Astrocyte (in vitro differentiated cells and primary cell): ENCODE measurements around the gene RGL2. TPM values are rescaled to one million over a fixed set of nuclear protein-coding genes. Genes with fewer than 3 reads are reported as not detected.

Experiments used
- DNase-seq: peaks from one replicate; pipeline ENCODE4 v3.0.0-alpha.2; 2010; ENCODE audit warnings: low read depth
- FAIRE-seq: peaks from 2 replicates; lab custom pipeline; 2011; peaks lifted over from hg19 to GRCh38; lab: Jason Lieb, UNC
- H2AFZ ChIP-seq: 2 replicates; pipeline ENCODE4 v1.6.0; 2012; ENCODE audit warnings: low read depth, low read length, inconsistent platforms
- H3K27ac ChIP-seq: 2 replicates; pipeline ENCODE4 v1.5.1; 2011; ENCODE audit warnings: low read depth, low read length, inconsistent platforms
- H3K27me3 ChIP-seq: 2 replicates; pipeline ENCODE4 v1.6.0; 2011; ENCODE audit warnings: low read length, inconsistent platforms; ENCODE audit not compliant: insufficient read depth
- H3K36me3 ChIP-seq: 2 replicates; pipeline ENCODE4 v1.5.1; 2011; ENCODE audit warnings: low read length, inconsistent platforms; ENCODE audit not compliant: insufficient read depth
- H3K4me1 ChIP-seq: 2 replicates; pipeline ENCODE4 v1.5.1; 2011; ENCODE audit warnings: low read length, inconsistent platforms; ENCODE audit not compliant: insufficient read depth
- H3K4me2 ChIP-seq: 2 replicates; pipeline ENCODE4 v1.6.0; 2012; ENCODE audit warnings: low read length, inconsistent platforms
- H3K4me3 ChIP-seq: 2 replicates; pipeline ENCODE4 v1.5.1; 2011; ENCODE audit warnings: low read depth, mild to moderate bottlenecking, low read length, inconsistent platforms; ENCODE audit not compliant: insufficient read depth
- H3K79me2 ChIP-seq: 2 replicates; pipeline ENCODE4 v1.6.0; 2012; ENCODE audit warnings: mild to moderate bottlenecking, low read length, inconsistent platforms; ENCODE audit not compliant: insufficient read depth
- H3K9ac ChIP-seq: 2 replicates; pipeline ENCODE4 v1.6.0; 2012; ENCODE audit warnings: mild to moderate bottlenecking, low read length, inconsistent platforms
- H3K9me3 ChIP-seq: 2 replicates; pipeline ENCODE4 v1.5.1; 2012; ENCODE audit warnings: low read depth, mild to moderate bottlenecking, low read length, inconsistent platforms; ENCODE audit not compliant: insufficient read depth
- H4K20me1 ChIP-seq: 2 replicates; pipeline ENCODE4 v1.6.0; 2012; ENCODE audit warnings: low read length, inconsistent platforms; ENCODE audit not compliant: insufficient read depth
- H3K27ac Mint-ChIP-seq: one replicate; pipeline ENCODE4 v1.8.0; 2021; ENCODE audit warnings: mild to moderate bottlenecking, mixed read lengths; ENCODE audit not compliant: unreplicated experiment
- H3K27me3 Mint-ChIP-seq: one replicate; pipeline ENCODE4 v1.8.0; 2021; ENCODE audit warnings: low read depth, mixed read lengths; ENCODE audit not compliant: unreplicated experiment
- H3K36me3 Mint-ChIP-seq: one replicate; pipeline ENCODE4 v1.8.0; 2021; ENCODE audit warnings: low read depth, mixed read lengths; ENCODE audit not compliant: unreplicated experiment
- H3K4me1 Mint-ChIP-seq: one replicate; pipeline ENCODE4 v1.8.0; 2021; ENCODE audit warnings: low read depth, mixed read lengths; ENCODE audit not compliant: unreplicated experiment
- H3K4me3 Mint-ChIP-seq: one replicate; pipeline ENCODE4 v1.8.0; 2021; ENCODE audit warnings: mild to moderate bottlenecking, moderate library complexity, mixed read lengths; ENCODE audit not compliant: unreplicated experiment
- H3K9me3 Mint-ChIP-seq: one replicate; pipeline ENCODE4 v1.8.0; 2021; ENCODE audit warnings: mild to moderate bottlenecking, mixed read lengths; ENCODE audit not compliant: unreplicated experiment
- EZH2 ChIP-seq: IDR thresholded peaks from 2 replicates; pipeline ENCODE4 v1.6.1; 2012; ENCODE audit warnings: mild to moderate bottlenecking, low read length, inconsistent platforms; ENCODE audit not compliant: insufficient read depth
- total RNA-seq: library from RNA; stranded (reverse); gene quantifications from 2 replicates; pipeline ENCODE4 v1.2.1, GENCODE V29; 2021
- TF ChIP-seq, protein P1 (sequence below): IDR thresholded peaks from 2 replicates; pipeline ENCODE4 v1.5.1; 2011; ENCODE audit warnings: low read depth, mild to moderate bottlenecking, inconsistent platforms, low read length, moderate library complexity; ENCODE audit not compliant: insufficient read depth

The RGL2 gene
- total RNA-seq, 1 donor from 2014 or later: 36.5 TPM

DNA sequence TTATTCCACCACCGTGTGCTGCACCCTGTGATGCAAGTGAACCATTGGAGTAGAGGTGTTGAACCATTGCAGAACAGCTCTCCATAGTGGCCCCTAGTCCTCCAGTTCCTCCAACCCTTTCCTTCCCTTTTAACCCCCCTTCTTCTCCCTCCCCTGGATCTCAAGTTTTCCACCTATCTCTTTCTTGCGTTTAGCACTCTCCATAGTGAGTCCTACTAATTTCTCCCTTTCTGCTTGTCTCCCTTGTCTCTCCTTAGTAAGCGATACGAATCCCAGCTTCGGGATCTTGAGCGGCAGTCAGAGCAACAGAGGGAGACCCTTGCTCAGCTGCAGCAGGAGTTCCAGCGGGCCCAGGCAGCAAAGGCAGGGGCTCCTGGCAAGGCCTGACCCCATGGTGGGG, 8.3 kb downstream of the RGL2 start:
- Mint-ChIP-seq H3K4me3 (peak overlapping the region; percentile 99), H3K27ac (no peak overlapping the region), H3K9me3 (peaks cover 2% of the 10 kb centered on the region), H3K4me1 (peaks cover 22% of the 10 kb centered on the region), H3K27me3 (no peaks in the 10 kb centered on the region), H3K36me3 (peaks cover 9% of the 10 kb centered on the region)
- peaks cover 24% of the 10 kb centered on the region for H3K36me3 ChIP-seq
- FAIRE-seq: no peak
- peak overlapping the region; percentile 90 for H3K9ac ChIP-seq
- no peaks in the 10 kb centered on the region for H3K9me3 ChIP-seq
- H3K27ac ChIP-seq: no peak overlapping the region
- H3K27me3 ChIP-seq: no peaks in the 10 kb centered on the region
- peak overlapping the region; percentile 90 for H3K4me2 ChIP-seq
- H3K4me1 ChIP-seq: peaks cover 14% of the 10 kb centered on the region
- TF ChIP-seq EZH2: no peak
- peaks cover 13% of the 10 kb centered on the region for H4K20me1 ChIP-seq
- peak overlapping the region; percentile 96 for H3K4me3 ChIP-seq
- peaks cover 56% of the 10 kb centered on the region for H3K79me2 ChIP-seq
- DNase-seq: no peak
- H2AFZ ChIP-seq: no peak overlapping the region

- Histone ChIP-seq H3K9me3 (no peaks in the 10 kb centered on the region), H3K27ac (peak overlapping the region; percentile 55), H3K27me3 (no peaks in the 10 kb centered on the region), H3K4me1 (peaks cover 14% of the 10 kb centered on the region), H3K79me2 (peaks cover 59% of the 10 kb centered on the region), H3K9ac (peak overlapping the region; percentile 90), H2AFZ (peak overlapping the region; percentile 86), H3K4me2 (peak overlapping the region; percentile 90), H3K4me3 (peak overlapping the region; percentile 96), H4K20me1 (peaks cover 13% of the 10 kb centered on the region), H3K36me3 (peaks cover 25% of the 10 kb centered on the region)
- Mint-ChIP-seq H3K9me3 (peaks cover 2% of the 10 kb centered on the region), H3K4me3 (peak overlapping the region; percentile 99), H3K27ac (peak overlapping the region; percentile 89), H3K27me3 (no peaks in the 10 kb centered on the region), H3K4me1 (peaks cover 22% of the 10 kb centered on the region), H3K36me3 (peaks cover 9% of the 10 kb centered on the region)
- no peak for DNase-seq
- TF ChIP-seq, protein P1, sequence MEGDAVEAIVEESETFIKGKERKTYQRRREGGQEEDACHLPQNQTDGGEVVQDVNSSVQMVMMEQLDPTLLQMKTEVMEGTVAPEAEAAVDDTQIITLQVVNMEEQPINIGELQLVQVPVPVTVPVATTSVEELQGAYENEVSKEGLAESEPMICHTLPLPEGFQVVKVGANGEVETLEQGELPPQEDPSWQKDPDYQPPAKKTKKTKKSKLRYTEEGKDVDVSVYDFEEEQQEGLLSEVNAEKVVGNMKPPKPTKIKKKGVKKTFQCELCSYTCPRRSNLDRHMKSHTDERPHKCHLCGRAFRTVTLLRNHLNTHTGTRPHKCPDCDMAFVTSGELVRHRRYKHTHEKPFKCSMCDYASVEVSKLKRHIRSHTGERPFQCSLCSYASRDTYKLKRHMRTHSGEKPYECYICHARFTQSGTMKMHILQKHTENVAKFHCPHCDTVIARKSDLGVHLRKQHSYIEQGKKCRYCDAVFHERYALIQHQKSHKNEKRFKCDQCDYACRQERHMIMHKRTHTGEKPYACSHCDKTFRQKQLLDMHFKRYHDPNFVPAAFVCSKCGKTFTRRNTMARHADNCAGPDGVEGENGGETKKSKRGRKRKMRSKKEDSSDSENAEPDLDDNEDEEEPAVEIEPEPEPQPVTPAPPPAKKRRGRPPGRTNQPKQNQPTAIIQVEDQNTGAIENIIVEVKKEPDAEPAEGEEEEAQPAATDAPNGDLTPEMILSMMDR: no peak
- no peak for TF ChIP-seq EZH2
- FAIRE-seq: no peak
Measured at GRCh38 chr6:33289784-33290315, 8.9 kb downstream of the RGL2 start.

DNA sequence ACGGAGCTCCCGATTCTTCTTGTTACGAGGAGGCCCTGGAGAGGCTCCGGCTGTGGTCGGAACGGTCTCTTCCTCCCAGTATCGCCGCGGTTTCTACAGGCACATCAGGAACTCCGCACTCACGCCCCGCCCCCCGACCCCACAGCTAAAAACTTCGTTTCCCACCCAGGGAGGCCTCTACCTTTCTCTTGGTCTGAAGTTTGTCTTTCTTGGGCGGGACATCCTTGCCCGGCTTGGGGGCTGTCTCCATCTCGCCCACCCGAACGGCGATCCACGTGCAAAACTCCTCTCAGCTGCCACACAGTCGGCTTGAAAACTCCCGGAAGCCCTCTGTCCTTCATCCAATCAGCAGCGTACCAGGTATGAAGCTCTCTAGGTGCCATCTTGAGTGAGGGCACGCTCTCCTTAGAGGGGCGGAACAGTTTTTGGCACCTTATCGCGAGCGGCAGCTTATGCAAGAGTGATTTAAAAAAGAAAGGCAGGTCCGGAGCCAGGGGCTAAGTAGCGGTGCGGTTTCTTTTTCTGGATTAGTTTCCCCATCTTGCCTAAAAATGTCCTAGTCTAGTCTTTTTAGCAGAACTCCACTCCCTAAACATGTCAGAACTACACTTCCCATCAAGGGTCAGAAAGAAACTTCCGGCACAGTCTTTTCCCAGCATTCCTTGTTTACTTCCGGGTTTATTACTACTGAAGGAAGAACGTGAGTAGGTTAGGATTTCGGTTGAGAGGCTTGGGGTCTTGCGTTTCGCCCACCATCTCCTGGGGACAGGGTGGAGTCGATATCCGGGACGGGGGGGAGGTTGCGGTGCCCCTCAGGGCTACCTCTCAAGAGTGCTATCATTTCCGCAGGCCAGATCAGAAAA, 9.6 kb downstream of the RGL2 start, which contains the start of the genes PFDN6 and WDR46:
TSS of gene PFDN6 (plus strand) at position 681 of the 863 bp plus-strand sequence. CDS start 256 bp downstream, outside the sequence.
TSS of gene WDR46 (minus strand) at position 319 of the 863 bp plus-strand sequence. CDS start at position 250, 69 bp downstream.
- H3K9me3 Mint-ChIP-seq: peaks cover 2% of the 10 kb centered on the region
- peaks cover 66% of the 10 kb centered on the region for H3K79me2 ChIP-seq
- H3K27me3 Mint-ChIP-seq: no peaks in the 10 kb centered on the region
- peak within 1 kb of the TSS; percentile 99 for H3K4me3 Mint-ChIP-seq
- H4K20me1 ChIP-seq: peaks cover 16% of the 10 kb centered on the region
- H3K27ac ChIP-seq: peak within 1 kb of the TSS; percentile 55
- FAIRE-seq (no peak), DNase-seq (peak; percentile 86)
- H3K4me2 ChIP-seq: peak within 1 kb of the TSS; percentile 90
- H3K36me3 ChIP-seq: peaks cover 31% of the 10 kb centered on the region
- H3K36me3 Mint-ChIP-seq: peaks cover 9% of the 10 kb centered on the region
- peak within 1 kb of the TSS; percentile 96 for H3K4me3 ChIP-seq
- H3K4me1 Mint-ChIP-seq: peaks cover 22% of the 10 kb centered on the region
- peak within 1 kb of the TSS; percentile 86 for H2AFZ ChIP-seq
- H3K27me3 ChIP-seq: no peaks in the 10 kb centered on the region
- peak within 1 kb of the TSS; percentile 90 for H3K9ac ChIP-seq
- peak within 1 kb of the TSS; percentile 89 for H3K27ac Mint-ChIP-seq
- H3K9me3 ChIP-seq: no peaks in the 10 kb centered on the region
- TF ChIP-seq, protein P1: no peak
- no peak for TF ChIP-seq EZH2
- H3K4me1 ChIP-seq: peaks cover 14% of the 10 kb centered on the region
